Astrocyte (in vitro differentiated cells and primary cell): Measurements from ENCODE around the gene EGFL7.

Experiments used
- EZH2 ChIP-seq: IDR thresholded peaks from 2 replicates; pipeline ENCODE4 v1.6.1; 2012; ENCODE audit warnings: mild to moderate bottlenecking, low read length, inconsistent platforms; ENCODE audit not compliant: insufficient read depth
- TF ChIP-seq, protein P1 (sequence below): IDR thresholded peaks from 2 replicates; pipeline ENCODE4 v1.5.1; 2011; ENCODE audit warnings: low read depth, mild to moderate bottlenecking, inconsistent platforms, low read length, moderate library complexity; ENCODE audit not compliant: insufficient read depth

- TF ChIP-seq, protein P1, sequence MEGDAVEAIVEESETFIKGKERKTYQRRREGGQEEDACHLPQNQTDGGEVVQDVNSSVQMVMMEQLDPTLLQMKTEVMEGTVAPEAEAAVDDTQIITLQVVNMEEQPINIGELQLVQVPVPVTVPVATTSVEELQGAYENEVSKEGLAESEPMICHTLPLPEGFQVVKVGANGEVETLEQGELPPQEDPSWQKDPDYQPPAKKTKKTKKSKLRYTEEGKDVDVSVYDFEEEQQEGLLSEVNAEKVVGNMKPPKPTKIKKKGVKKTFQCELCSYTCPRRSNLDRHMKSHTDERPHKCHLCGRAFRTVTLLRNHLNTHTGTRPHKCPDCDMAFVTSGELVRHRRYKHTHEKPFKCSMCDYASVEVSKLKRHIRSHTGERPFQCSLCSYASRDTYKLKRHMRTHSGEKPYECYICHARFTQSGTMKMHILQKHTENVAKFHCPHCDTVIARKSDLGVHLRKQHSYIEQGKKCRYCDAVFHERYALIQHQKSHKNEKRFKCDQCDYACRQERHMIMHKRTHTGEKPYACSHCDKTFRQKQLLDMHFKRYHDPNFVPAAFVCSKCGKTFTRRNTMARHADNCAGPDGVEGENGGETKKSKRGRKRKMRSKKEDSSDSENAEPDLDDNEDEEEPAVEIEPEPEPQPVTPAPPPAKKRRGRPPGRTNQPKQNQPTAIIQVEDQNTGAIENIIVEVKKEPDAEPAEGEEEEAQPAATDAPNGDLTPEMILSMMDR: no peak
- no peak for TF ChIP-seq EZH2
Observed at GRCh38 chr9:136645903-136646754, 16.6 kb upstream of the EGFL7 start.
